GM19025 (cell line): ENCODE data around the gene NDUFV2.
A peak's percentile ranks its signal among the peaks of the same experiment; 100 is the strongest.
"Not testable (repeated sequence)": the region's sequence is repeated elsewhere in the genome, so short reads cannot be mapped to it uniquely, and the experiment has no call there.

Experiments
- ATAC-seq: cut with Tn5 transposase; IDR thresholded peaks from one replicate; pipeline ENCODE4 v1.9.1; 2021; ENCODE audit warnings: mild to moderate bottlenecking, low read depth, moderate library complexity; ENCODE audit not compliant: unreplicated experiment

Gene NDUFV2

DNA sequence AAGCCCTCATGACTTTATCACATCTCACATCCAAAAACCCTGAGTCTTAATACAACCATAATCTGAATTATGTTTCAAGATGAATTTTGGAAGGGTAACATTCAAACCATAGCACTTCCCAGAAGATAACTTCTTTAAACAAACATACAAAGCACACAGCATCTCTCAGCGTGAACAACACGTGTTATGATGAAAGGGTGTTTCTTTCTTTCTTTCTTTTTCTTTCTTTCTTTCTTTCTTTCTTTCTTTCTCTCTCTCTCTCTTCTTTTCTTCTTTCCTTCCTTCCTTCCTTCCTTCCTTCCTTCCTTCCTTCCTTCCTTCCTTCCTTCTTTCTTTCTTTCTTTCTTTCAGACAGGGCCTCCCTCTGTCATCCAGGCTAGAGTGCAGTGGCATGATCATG lies 13.8 kb upstream of the NDUFV2 start:
- not testable (repeated sequence) for ATAC-seq

DNA sequence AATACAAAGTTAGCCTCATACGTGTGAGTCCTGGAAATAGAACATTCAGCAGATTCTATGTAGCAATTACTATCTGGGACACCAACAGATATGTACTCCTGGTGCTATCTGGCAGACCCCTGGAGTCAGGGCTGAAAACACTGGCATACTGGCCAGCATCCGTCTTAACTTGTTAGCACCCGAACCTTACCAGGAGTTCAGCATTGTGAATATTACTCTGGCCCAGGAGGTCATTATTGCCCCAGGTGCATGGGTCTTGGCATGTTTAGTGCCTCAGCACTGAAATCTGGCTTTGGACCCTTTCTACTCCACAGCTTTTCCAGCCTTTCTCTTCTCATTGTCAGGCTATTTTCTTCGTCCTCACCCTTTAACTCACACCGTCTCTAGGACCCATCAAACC lies 11.9 kb upstream of the NDUFV2 start:
- no peak for ATAC-seq

DNA sequence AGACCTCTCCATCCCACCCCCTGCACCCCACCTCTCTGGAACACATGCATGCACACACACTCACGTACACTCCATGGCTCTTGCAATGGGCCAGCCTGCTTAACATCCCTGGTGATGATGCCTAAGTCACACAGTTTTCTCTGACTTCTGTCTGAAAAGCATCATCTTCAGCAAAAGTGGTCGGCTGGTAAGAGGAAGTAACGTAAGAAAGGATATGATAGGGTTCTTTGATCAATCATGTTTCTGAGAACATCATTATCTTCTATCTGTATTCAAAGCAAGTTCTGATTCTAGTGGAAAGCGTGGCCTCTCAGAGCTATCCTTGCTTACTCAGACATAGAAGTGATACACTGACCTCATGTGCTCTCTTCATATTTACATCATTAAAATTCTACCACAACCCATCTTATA lies 11.4 kb upstream of the NDUFV2 start:
- no peak for ATAC-seq

DNA sequence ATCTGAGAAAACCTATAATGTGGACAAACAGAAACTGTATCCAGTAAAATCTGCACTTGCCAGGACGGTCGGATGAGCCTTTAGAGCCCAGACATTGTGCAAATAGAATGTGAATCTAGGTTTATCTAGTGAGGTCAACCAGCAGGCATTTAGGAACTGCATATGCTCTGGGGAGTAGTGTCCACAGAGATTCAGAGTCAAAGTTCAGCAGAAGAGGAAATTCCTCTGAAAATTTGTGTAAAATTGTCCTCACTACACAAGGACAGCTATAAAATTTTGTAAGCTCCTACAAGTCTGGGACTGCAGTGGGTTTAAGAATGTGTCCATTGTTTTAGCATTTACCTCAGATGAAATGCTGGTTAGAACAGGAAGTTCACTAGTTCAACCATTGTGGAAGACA lies 9.8 kb upstream of the NDUFV2 start:
- no peak for ATAC-seq

DNA sequence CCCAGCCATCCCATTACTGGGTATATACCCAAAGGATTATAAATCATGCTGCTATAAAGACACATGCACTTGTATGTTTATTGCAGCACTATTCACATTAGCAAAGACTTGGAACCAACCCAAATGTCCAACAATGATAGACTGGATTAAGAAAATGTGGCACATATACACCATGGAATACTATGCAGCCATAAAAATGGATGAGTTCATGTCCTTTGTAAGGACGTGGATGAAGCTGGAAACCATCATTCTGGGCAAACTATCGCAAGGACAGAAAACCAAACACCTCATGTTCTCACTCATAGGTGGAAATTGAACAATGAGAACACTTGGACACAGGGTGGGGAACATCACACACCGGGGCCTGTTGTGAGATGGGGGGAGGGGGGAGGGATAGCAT lies 9.4 kb upstream of the NDUFV2 start:
- not testable (repeated sequence) for ATAC-seq

DNA sequence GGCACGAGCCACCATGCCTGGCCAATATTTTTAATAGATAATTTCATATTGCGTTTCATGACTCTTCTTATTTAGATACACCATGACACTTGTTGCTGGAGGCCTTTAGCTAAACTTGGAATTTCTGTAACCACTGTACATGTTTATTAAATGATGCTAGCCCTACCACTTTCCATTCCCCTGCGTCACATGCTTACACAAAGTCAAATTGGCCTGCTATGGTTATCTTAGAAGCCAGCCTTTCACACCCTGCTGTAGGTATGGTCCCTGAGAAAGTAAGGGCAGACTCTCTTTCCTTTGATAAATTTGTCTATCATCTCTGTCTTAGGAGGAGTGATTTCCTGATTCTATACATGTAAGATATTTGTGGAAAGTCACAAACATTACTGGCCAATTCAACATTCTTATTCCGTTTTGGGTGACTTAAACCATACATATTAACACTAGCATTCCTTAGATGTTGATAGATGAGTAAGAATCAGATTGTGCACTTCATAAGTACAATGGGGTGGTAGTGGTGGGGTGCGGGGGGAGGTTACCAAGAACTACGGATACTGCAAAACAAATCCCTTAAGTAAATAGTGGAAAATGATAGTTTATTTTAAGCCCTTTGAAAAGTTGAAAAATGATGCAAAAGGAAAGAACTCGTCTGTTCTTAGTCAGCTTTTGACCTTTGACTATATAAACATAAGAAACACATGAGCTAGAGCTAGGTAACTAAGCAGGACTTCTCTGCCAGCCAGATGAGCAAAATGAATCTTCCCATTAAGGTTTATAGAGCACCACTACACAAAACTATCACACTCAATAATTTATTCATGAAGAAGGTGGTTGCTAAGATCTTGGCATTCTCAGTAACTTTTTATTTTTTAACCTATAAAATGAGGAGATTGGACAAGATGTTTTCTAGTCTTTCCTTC lies 7.9 kb upstream of the NDUFV2 start:
- ATAC-seq, result no peak

DNA sequence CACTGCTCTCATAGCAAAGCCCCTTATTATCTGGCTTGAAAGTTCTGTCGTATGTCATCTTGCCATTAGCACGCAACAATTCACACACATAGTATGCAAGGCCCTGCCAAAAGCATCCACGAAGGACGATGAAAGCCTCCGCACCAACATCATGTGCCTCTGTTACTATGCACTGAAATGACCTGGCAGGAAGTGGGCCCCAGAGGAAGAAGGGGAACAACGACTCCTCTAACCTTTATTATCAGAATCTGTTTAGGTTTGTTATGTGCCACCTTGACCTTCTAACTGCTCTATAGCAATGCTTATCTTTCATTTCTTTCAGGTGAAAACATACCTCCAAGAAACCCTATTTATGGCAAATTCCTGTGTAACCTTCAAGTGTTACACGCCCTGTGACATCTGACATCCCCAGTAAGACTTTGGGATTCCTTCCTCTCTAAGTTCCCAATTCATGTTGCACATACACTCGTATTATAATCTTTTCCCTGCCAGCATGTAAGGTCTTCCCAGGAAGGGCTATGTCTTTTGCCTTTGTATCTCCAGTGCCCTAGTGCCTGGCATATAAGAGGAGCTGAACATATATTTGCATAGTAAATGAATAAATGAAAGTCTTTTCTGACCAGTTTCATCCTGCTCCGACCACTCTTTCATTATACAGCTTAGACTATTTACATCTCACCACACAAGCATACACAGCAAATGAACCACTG lies 7.0 kb upstream of the NDUFV2 start:
- ATAC-seq, result peak; percentile 84

DNA sequence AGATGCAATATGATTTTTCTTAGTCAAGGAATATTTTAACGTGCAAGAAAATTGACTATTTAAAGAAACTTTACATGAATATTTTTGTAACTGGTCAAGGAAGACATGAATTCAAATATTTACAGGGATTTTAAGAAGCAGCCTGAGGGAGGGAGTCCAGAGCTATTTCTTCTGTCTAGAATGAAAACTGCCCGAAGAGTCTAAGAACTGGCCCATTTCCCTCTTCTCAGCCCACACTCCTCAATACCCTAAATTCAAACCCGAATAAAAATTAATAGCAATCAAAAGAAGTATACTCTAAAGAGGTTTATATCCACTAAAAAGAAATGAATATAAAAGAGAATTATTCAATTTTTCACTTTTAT lies 6.5 kb upstream of the NDUFV2 start:
- ATAC-seq, result no peak

DNA sequence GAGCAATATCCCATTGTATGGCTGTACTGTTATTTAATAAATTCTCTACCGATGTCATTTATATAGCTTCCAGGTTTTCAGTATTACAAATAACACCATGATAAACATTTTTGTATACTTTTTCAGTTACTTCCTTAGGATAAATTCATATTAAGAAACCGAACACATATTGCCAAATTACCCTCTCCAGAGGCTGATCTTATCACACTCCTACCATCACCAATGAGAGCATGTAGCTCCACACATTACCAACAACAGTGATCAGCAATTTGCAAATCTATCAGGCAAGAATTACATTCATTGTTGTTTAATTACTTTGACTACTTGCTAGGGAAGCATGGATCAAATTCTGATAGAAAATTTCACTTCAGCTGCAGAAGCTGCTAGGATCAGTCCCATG lies 5.8 kb upstream of the NDUFV2 start:
- ATAC-seq, result no peak

DNA sequence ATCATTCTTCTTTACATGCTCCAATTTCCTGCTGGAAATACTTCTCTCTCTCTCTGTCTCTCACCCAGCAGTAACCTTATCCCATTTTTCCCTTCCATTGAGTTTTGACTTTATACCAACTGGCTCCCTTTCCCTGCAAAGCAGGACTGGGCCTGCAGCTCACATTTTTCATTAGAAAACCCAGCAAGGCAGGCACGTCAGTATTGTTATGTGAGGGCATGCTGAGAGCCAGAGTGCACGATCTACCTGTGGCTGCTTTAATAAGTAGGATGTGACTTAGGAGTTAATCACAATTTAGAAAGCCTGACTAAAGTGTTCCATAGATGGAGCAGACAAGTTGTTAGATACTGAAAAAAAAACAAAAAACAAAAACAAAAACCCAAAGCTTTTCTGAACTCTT lies 5.2 kb upstream of the NDUFV2 start:
- no peak for ATAC-seq

DNA sequence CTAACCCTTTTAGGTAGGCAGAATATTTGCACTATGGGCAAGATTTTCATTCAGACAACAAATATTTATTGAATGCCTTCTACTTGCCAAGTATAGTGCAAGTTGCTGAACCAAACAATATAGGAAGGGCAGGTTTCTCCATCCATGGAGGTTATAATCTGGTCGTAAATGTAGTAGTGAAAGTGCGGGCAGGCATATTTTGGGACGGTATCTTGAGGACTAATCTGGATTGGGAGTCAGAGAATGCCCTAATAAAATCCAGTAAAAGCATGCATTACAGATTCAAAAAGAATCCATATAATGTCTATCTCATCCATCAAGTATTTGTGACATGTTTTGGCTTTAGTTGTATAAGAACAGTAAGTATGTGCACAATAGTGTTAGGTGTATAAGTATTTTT lies 1.7 kb upstream of the NDUFV2 start:
- no peak for ATAC-seq

DNA sequence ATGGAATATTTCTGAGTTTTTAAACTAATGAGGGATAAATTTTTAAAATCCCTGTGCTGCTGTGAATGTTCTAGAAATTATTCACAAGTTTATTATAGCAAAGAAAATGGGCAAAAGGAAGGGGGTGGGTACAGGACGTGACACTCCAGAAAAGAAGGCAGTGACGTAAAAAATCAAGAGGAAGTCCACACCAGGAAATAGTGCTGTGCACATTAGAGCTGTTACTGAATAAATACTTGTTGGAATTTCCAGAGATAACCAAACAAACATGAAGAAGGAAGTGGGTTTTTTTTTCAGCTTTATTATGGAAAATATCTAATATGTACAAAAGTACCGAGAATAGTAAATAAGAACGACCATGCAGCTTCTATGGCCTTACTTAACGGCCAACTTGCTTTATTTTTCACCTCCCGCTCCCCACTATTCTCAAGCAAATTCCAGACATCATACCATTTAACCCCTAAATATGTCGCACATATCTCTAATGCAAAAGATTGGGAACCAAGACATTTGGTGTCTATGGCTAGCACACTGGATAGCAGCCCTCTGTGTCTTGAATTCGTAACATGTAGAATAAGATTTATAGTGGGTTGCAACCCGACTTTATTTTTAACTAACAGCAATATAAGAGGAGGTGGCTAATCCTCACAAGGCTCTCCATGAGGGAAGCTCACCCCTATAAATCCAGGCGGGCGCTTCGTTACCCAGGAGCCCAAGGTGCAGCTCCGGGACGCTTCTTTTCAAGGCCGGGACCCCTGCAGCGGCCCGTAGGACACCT lies 580 bp upstream of the NDUFV2 start:
- no peak for ATAC-seq

DNA sequence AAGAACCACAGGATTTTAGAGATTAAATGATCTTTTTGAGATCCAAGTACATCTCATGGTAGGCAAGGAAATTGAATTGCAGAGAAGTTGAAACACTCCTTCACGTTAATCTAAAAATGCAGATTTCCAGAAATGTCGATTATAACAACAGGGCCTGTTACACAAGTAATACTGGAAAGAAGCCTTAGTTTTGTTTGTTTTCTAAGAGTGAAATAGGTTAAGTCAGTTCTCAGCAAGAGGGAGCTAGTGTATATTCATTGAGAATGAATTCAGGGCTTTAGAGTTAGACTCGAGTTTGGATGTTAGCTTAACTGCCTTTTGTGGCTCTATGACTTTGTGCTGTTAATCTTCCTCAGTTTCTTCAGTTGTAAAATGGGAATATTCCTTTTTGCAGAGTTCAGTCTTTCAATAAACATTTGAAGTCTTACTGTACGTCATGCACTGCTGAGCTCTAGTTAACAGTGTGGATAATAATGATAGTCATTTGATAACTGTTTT lies 926 bp downstream of the NDUFV2 start:
- ATAC-seq, result no peak

DNA sequence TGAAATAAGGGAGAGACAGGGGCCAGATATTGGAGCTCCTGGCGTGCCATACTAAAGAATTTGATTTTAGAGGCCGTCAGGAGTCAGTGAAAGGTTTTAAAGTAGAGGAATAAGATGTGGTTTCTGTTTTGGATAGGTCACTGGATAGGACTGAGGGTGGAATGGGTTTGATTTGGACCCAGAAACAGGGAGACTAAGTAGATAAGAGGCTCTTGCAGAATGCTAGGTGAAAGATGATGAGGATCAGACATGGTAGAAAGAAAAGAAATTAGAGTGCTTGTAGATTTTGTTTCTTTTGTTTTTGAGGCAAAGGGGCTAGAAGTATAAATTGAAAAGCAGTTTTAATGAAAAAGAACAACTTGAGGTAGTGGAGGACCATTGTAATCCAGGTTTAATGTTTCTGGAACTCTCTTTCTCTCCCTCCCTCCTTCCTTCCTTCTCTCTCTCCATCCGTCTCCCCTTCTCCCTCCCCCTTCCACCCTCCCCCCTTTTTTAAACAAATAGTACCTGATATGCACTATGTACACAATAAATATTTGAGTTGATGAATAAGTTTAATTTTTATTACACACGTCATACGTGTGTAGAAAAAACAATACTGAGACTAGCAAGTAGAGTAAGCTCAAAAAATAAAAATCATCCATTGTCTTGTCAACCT lies 1.9 kb downstream of the NDUFV2 start:
- no peak for ATAC-seq

DNA sequence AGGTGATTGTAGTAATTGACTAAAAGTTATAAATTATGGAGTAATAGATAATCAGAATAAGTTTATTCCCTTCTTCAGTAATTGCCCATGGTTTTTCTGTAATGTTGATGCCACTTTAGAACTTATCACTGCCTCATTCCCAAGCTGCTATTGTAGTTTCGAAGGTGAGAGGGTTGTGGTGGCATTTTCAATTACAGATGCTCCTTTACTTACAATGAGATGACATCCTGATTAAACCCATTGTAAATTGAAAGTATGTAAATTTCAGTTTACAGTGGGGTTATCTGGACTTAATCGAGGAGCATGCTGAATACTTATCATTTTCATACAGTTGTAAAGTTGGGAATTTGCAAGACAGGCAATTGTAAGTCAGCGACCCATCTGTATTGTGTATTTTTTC lies 2.9 kb downstream of the NDUFV2 start:
- no peak for ATAC-seq

DNA sequence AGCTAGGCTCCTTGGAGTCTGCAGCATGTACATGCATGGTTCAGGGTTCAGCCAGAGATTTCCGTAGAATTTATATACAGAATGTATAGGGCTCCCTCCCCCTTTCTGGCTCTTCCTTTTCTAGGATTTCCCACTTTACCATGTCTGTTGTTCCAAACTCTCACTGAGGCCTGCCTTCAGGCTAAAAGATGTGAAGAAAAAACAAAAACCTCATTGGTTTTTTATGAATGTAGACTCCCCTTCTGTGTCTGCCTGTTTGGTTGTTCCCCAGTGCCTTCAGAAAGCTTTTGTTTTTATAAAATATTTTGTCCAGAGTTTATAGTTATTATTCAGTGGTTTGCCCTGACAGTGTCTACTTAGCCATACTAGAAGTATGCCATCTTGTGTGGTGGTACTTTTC lies 3.6 kb downstream of the NDUFV2 start:
- ATAC-seq, result no peak

DNA sequence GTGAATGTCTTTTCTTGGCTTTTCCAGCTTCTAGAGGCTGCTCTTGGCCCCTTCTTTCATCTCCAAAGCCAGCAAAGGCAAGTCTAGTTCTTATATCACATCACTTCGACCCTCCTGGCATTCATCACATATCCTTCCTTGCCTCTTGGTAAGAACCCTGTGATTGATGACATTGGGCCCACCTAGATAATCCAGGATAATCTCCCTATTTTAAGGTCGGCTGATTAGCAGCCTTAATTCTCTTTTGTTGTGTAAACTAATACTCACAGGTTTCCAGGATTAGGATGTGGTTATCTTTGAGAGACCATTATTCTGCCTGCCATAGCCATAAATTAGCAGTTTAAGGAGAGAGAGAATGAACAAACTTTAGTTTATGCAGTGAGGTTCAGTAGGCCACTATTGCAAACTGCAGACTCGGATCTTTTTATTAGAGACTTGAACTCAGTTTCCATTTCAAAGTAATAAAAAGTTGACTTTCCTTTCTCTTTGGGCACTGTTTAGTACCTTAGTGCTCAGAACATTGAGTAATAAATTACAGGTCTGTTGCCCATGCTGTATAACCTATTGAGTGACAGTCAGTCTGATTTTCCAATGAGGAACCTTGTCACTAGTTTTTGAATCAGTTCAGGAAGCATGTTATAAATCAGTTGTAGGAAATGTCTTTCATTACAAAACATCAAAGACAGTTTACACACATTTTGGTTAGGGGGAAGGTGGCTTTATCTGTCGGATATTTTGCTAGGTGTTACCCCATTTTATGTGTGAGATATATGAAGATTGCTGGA lies 4.5 kb downstream of the NDUFV2 start:
- no peak for ATAC-seq

DNA sequence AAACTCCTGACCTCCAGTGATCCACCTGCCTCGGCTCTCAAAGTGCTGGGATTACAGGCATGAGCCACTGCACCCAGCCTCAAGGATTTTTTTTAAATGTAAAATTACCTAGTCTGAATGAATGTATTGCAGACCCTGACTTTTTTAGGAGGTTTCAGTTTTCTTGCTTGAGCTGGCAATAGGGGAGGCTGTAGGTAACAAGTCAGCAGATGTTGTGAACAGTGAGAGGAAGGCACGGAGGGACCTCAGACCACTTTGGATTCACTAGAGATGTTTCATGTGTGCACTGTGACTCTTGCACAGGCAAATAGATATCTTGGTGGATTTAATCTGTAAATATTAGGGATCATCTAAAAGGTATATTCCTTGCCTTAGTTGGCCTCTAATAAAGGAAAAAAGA lies 6.4 kb downstream of the NDUFV2 start:
- no peak for ATAC-seq

DNA sequence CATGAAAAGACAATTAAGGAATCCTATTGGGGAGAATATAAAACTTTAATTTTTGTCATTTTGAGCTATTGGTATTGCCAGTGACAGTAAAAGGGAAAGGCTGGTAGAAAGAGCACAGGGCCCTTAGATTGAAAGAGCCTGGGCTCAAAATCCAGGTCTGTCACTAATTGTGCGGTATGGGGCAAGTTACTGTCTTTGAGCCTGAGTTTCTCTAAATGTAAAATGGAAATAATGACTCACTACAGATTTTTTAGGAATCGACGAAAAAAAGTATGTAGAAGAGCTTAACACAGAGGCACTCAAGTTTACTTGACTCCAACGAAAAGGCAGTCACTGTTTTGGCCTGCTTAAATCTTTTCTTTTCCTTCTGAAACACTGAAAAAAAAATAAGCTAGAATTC lies 7.0 kb downstream of the NDUFV2 start:
- ATAC-seq, result no peak
